ENCODE measurements around the gene SLCO2A1. TPM values are rescaled to one million over a fixed set of nuclear protein-coding genes. Genes with fewer than 3 reads are reported as not detected.

Gene SLCO2A1
- total RNA-seq, 4 donors from 2014 or later: 7.8 to 12.0 (median 11.1) TPM

- TF ChIP-seq CTCF (IDR thresholded peaks at IDR 0.05) (peak in 3 of 4 experiments; percentile 54 to 58 (median 57)), POLR2A (IDR thresholded peaks at IDR 0.05) (no peak)
- no peak overlapping the region for H3K27ac ChIP-seq
- ATAC-seq: no peak
- 100% methylated on average over 1 of the region's 1 CpG; no CpG with 5 or more reads in 1 of the 2 donors for WGBS, 2 donors (ENCODE audit: low coverage in 1 of 2)
- H3K4me1 ChIP-seq: peaks cover 0 to 18% (median 4%) of the 10 kb centered on the region in 3 donors
- no peaks in the 10 kb centered on the region for H3K27me3 ChIP-seq
- no peaks in the 10 kb centered on the region for H3K9me3 ChIP-seq
- no peaks in the 10 kb centered on the region for H3K36me3 ChIP-seq
- H3K4me3 ChIP-seq: no peak overlapping the region
These were observed 99.3 kb downstream of the SLCO2A1 start for GRCh38 chr3:133930341-133930933.

GRCh38 chr3:133928903-133929607 is 100.7 kb downstream of the SLCO2A1 start:
- H3K27ac ChIP-seq: no peak overlapping the region
- H3K4me1 ChIP-seq: peaks cover 0 to 18% (median 4%) of the 10 kb centered on the region in 3 donors
- no peaks in the 10 kb centered on the region for H3K36me3 ChIP-seq
- no peak overlapping the region for H3K4me3 ChIP-seq
- no peak for TF ChIP-seq EP300 (IDR thresholded peaks at IDR 0.05)
- TF ChIP-seq POLR2AphosphoS5 (IDR thresholded peaks at IDR 0.05): no peak
- TF ChIP-seq POLR2A (IDR thresholded peaks at IDR 0.05): no peak
- TF ChIP-seq CTCF (IDR thresholded peaks at IDR 0.05): no peak
- H3K27me3 ChIP-seq: no peaks in the 10 kb centered on the region
- ATAC-seq: no peak
- WGBS, 2 donors (ENCODE audit: low coverage in 1 of 2): 82 to 90% methylated on average over 10 to 11 of the region's 14 CpGs
- no peaks in the 10 kb centered on the region for H3K9me3 ChIP-seq

GRCh38 chr3:133928136-133928893 is 101.4 kb downstream of the SLCO2A1 start:
- Histone ChIP-seq H3K36me3 (no peaks in the 10 kb centered on the region), H3K27me3 (no peaks in the 10 kb centered on the region), H3K9me3 (no peaks in the 10 kb centered on the region), H3K4me1 (peaks cover 0 to 18% (median 4%) of the 10 kb centered on the region in 3 donors), H3K4me3 (peak overlapping the region in 1 of 2 donors; percentile 66), H3K27ac (no peak overlapping the region)
- TF ChIP-seq EP300 (IDR thresholded peaks at IDR 0.05) (no peak), POLR2A (IDR thresholded peaks at IDR 0.05) (no peak), CTCF (IDR thresholded peaks at IDR 0.05) (no peak), POLR2AphosphoS5 (IDR thresholded peaks at IDR 0.05) (no peak)
- 73 to 83% methylated on average over 9 to 13 of the region's 20 CpGs for WGBS, 2 donors (ENCODE audit: low coverage in 1 of 2)
- ATAC-seq: no peak

- H3K36me3 ChIP-seq: no peaks in the 10 kb centered on the region
- 18 to 20% methylated on average over 1 to 3 of the region's 51 CpGs for WGBS, 2 donors (ENCODE audit: low coverage in 1 of 2)
- H3K27ac ChIP-seq: peak overlapping the region in 1 of 4 donors; percentile 30
- peak overlapping the region; percentile 37 to 66 for H3K4me3 ChIP-seq
- TF ChIP-seq POLR2AphosphoS5 (IDR thresholded peaks at IDR 0.05) (no peak), CTCF (IDR thresholded peaks at IDR 0.05) (peak in 3 of 4 experiments; percentile 83 to 88 (median 85)), EP300 (IDR thresholded peaks at IDR 0.05) (no peak), POLR2A (IDR thresholded peaks at IDR 0.05) (no peak)
- ATAC-seq: peak; percentile 81
- no peaks in the 10 kb centered on the region for H3K27me3 ChIP-seq
- peaks cover 0 to 18% (median 4%) of the 10 kb centered on the region in 3 donors for H3K4me1 ChIP-seq
- H3K9me3 ChIP-seq: no peaks in the 10 kb centered on the region
These were observed 102.1 kb downstream of the SLCO2A1 start for GRCh38 chr3:133927540-133928066.

Measured in gastroesophageal sphincter (tissue), 4 donors.